Measurements from ENCODE around the gene COL24A1. TPM values are rescaled to one million over a fixed set of nuclear protein-coding genes. Genes with fewer than 3 reads are reported as not detected.

COL24A1 gene
- total RNA-seq, 1 experiment from 2014 or later: 0.15 TPM

DNA sequence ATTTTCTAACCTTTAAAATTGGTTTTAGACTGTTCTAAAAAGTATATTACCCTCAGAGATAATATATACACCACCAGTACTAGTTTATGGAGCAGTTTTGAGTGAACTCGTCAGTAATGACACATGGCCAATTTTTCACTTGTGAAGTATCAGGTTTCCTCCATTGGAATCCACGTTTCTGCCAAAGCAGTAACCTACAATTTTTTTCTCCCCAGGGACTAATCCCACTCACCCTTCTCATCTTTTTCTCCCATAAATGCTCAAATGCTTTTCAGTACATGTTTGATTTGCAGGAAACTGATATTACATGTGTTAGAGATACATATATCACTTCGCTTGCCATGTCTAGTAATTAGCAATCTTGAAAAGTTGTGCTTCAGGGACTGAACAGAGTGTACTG lies 94.1 kb downstream of the COL24A1 start:
- no peak overlapping the region for H3K4me3 ChIP-seq (ENCODE audit: low read depth, low read length, poor library complexity, severe bottlenecking)
- CTCF ChIA-PET: no interaction called here
- no peaks in the 10 kb centered on the region for H3K36me3 ChIP-seq (ENCODE audit: insufficient read depth, low read length, poor library complexity, severe bottlenecking)
- no peaks in the 10 kb centered on the region for H3K9me3 ChIP-seq (ENCODE audit: low read depth, low read length, poor library complexity, severe bottlenecking)
- no TSS peak for BruUV-seq (replicated peaks)
- TF ChIP-seq, protein P1, sequence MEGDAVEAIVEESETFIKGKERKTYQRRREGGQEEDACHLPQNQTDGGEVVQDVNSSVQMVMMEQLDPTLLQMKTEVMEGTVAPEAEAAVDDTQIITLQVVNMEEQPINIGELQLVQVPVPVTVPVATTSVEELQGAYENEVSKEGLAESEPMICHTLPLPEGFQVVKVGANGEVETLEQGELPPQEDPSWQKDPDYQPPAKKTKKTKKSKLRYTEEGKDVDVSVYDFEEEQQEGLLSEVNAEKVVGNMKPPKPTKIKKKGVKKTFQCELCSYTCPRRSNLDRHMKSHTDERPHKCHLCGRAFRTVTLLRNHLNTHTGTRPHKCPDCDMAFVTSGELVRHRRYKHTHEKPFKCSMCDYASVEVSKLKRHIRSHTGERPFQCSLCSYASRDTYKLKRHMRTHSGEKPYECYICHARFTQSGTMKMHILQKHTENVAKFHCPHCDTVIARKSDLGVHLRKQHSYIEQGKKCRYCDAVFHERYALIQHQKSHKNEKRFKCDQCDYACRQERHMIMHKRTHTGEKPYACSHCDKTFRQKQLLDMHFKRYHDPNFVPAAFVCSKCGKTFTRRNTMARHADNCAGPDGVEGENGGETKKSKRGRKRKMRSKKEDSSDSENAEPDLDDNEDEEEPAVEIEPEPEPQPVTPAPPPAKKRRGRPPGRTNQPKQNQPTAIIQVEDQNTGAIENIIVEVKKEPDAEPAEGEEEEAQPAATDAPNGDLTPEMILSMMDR (conservative IDR thresholded peaks at IDR 0.05; ENCODE audit: low read depth, low read length): no peak
- TF ChIP-seq EZH2 (IDR thresholded peaks at IDR 0.05; ENCODE audit: borderline replicate concordance, low read depth, low read length, poor library complexity, severe bottlenecking): no peak
- intact Hi-C loops (cut with micrococcal nuclease; ENCODE audit: unreplicated experiment): no loop called here
- no peak overlapping the region for H3K27ac ChIP-seq (ENCODE audit: low read depth, low read length, poor library complexity, severe bottlenecking)
- H3K27me3 ChIP-seq (replicated peaks; ENCODE audit: insufficient read depth, low read depth, low read length, poor library complexity): no peaks in the 10 kb centered on the region
- peak; percentile 25 for DNase-seq (ENCODE audit: low spot score)
- H3K4me1 ChIP-seq (ENCODE audit: insufficient read depth, low read length, poor library complexity, severe bottlenecking): peaks cover 8% of the 10 kb centered on the region
- POLR2A ChIA-PET (ENCODE audit: low non-redundant PET): interaction anchor here (0.7 kb wide), 1 partner anchor 307 kb away, joined by 8 read pairs; no protein-coding TSS in a partner anchor

DNA sequence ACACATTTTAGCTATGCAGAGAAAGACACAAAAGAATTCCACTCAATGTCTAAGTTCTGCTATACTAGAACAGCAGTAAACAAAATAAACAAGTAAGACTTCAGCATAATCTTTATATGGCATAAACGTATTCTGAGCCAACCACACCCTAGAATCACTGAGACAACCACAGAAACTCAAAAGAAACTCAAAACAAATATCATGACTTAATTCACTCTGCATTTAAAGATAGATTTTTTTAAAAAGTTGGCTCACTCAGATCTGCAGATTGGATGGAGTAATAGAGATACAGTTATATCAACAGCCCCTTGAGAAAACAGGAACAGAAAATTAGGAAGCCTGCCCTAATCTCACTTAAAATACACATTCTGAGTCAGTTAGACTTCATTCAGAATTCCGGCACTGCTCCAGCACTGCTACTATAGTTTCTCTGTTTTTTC lies 95.0 kb downstream of the COL24A1 start:
- H3K27ac ChIP-seq (ENCODE audit: low read depth, low read length, poor library complexity, severe bottlenecking): no peak overlapping the region
- intact Hi-C loops (cut with micrococcal nuclease; ENCODE audit: unreplicated experiment): no loop called here
- H3K9me3 ChIP-seq (ENCODE audit: low read depth, low read length, poor library complexity, severe bottlenecking): no peaks in the 10 kb centered on the region
- no TSS peak for BruUV-seq (replicated peaks)
- H3K36me3 ChIP-seq (ENCODE audit: insufficient read depth, low read length, poor library complexity, severe bottlenecking): no peaks in the 10 kb centered on the region
- peaks cover 8% of the 10 kb centered on the region for H3K4me1 ChIP-seq (ENCODE audit: insufficient read depth, low read length, poor library complexity, severe bottlenecking)
- no peaks in the 10 kb centered on the region for H3K27me3 ChIP-seq (replicated peaks; ENCODE audit: insufficient read depth, low read depth, low read length, poor library complexity)
- no peak overlapping the region for H3K4me3 ChIP-seq (ENCODE audit: low read depth, low read length, poor library complexity, severe bottlenecking)
- POLR2A ChIA-PET (ENCODE audit: low non-redundant PET): interaction anchor here (0.7 kb wide), 1 partner anchor 308 kb away, joined by 8 read pairs; no protein-coding TSS in a partner anchor
- no peak for DNase-seq (ENCODE audit: low spot score)
- CTCF ChIA-PET: no interaction called here
- TF ChIP-seq, protein P1 (conservative IDR thresholded peaks at IDR 0.05; ENCODE audit: low read depth, low read length): no peak
- no peak for TF ChIP-seq EZH2 (IDR thresholded peaks at IDR 0.05; ENCODE audit: borderline replicate concordance, low read depth, low read length, poor library complexity, severe bottlenecking)

DNA sequence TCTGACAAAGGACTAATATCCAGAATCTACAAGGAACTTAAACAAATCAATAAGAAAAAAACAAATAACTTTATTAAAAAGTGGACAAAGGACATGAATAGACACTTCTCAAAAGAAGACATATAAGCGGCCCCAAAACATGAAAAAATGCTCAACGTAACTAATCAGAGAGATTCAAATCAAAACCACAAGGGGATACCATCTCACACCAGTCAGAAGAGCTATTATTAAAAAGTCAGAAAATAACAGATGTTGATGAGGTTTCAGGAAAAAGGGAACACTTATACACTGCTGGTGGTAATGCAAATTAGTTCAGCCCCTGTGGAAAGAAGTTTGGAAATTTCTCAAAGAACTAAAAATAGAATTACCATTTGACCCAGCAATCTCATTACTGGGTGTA lies 102.2 kb downstream of the COL24A1 start:
- H3K27me3 ChIP-seq (replicated peaks; ENCODE audit: insufficient read depth, low read depth, low read length, poor library complexity): no peaks in the 10 kb centered on the region
- no peaks in the 10 kb centered on the region for H3K9me3 ChIP-seq (ENCODE audit: low read depth, low read length, poor library complexity, severe bottlenecking)
- BruUV-seq (replicated peaks): no TSS peak
- intact Hi-C loops (cut with micrococcal nuclease; ENCODE audit: unreplicated experiment): no loop called here
- ChIA-PET CTCF (no interaction called here), POLR2A (ENCODE audit: low non-redundant PET) (no interaction called here)
- no peaks in the 10 kb centered on the region for H3K4me1 ChIP-seq (ENCODE audit: insufficient read depth, low read length, poor library complexity, severe bottlenecking)
- peak; percentile 4 for DNase-seq (ENCODE audit: low spot score)
- H3K4me3 ChIP-seq (ENCODE audit: low read depth, low read length, poor library complexity, severe bottlenecking): no peak overlapping the region
- no peak for TF ChIP-seq EZH2 (IDR thresholded peaks at IDR 0.05; ENCODE audit: borderline replicate concordance, low read depth, low read length, poor library complexity, severe bottlenecking)
- TF ChIP-seq, protein P1 (conservative IDR thresholded peaks at IDR 0.05; ENCODE audit: low read depth, low read length): no peak
- H3K36me3 ChIP-seq (ENCODE audit: insufficient read depth, low read length, poor library complexity, severe bottlenecking): no peaks in the 10 kb centered on the region
- no peak overlapping the region for H3K27ac ChIP-seq (ENCODE audit: low read depth, low read length, poor library complexity, severe bottlenecking)

All from A673 (cell line).